Coronary artery (tissue), 2 donors: ENCODE data around the gene LRFN4.

Experiments used
- DNase-seq: peaks from one replicate; pipeline ENCODE4 v3.0.0-alpha.2; 2017; ENCODE audit warnings: low spot score
- H3K27ac ChIP-seq, 2 donors: fragments of 200-600 bp; sonication (generic); one replicate each; pipeline ENCODE4 v1.5.1; 2016 to 2019
- H3K4me3 ChIP-seq: fragments of 200-600 bp; sonication (generic); 2 replicates; pipeline ENCODE4 v1.5.1; 2016; ENCODE audit warnings: mild to moderate bottlenecking, moderate library complexity
- CTCF ChIP-seq: fragments of 200-600 bp; sonication (generic); IDR thresholded peaks from one replicate; pipeline ENCODE4 v1.5.1; 2019; ENCODE audit warnings: antibody characterized with exemption

Gene LRFN4

GRCh38 chr11:66892911-66893310, 36.0 kb downstream of the LRFN4 start:
- Histone ChIP-seq H3K4me3 (no peak overlapping the region), H3K27ac (no peak overlapping the region)
- DNase-seq = no peak
- TF ChIP-seq CTCF = no peak

GRCh38 chr11:66894141-66894540, 37.3 kb downstream of the LRFN4 start:
- no peak overlapping the region for H3K27ac ChIP-seq
- no peak for DNase-seq
- no peak for TF ChIP-seq CTCF

GRCh38 chr11:66901964-66902390, 45.1 kb downstream of the LRFN4 start:
- no peak overlapping the region for H3K4me3 ChIP-seq
- no peak for TF ChIP-seq CTCF
- no peak overlapping the region for H3K27ac ChIP-seq
- DNase-seq = no peak

More at GRCh38 chr11:66894141-66894540, 37.3 kb downstream of the LRFN4 start:
- no peak overlapping the region for H3K4me3 ChIP-seq

- Histone ChIP-seq H3K4me3 (no peak overlapping the region), H3K27ac (no peak overlapping the region)
- TF ChIP-seq CTCF = no peak
- no peak for DNase-seq
Measured at GRCh38 chr11:66902486-66903177, 45.8 kb downstream of the LRFN4 start.

- no peak overlapping the region for H3K27ac ChIP-seq
- DNase-seq = no peak
- no peak overlapping the region for H3K4me3 ChIP-seq
- TF ChIP-seq CTCF = no peak
Measured at GRCh38 chr11:66904055-66904454, 47.2 kb downstream of the LRFN4 start.

- H3K27ac ChIP-seq = no peak overlapping the region
- DNase-seq = no peak
- no peak overlapping the region for H3K4me3 ChIP-seq
- TF ChIP-seq CTCF = no peak
Measured at GRCh38 chr11:66904561-66904960, 47.7 kb downstream of the LRFN4 start.

- no peak overlapping the region for H3K4me3 ChIP-seq
- no peak for DNase-seq
- TF ChIP-seq CTCF = no peak
- no peak overlapping the region for H3K27ac ChIP-seq
Measured at GRCh38 chr11:66904981-66905521, 48.2 kb downstream of the LRFN4 start.
